HepG2 (cell line): ENCODE data around the gene LMF2. TPM values are rescaled to one million over a fixed set of nuclear protein-coding genes. Genes with fewer than 3 reads are reported as not detected.

Experiments
- GPN1 ChIP-seq: sonication (generic); formaldehyde crosslinking; IDR thresholded peaks from 2 replicates; pipeline ENCODE4 v1.5.1; 2020; ENCODE audit warnings: missing genetic modification reagents, borderline replicate concordance
- NR2F1 ChIP-seq, 2 experiments: fragments of 450-650 bp in 1 of 2; formaldehyde crosslinking in 1 of 2; IDR thresholded peaks; 2 replicates each; pipeline versions ENCODE4 v1.5.0 to v1.6.1; 2016 to 2020; ENCODE audit warnings: mild to moderate bottlenecking in 1 of 2, missing compliant biosample characterization in 1 of 2, missing genetic modification reagents in 1 of 2, moderate library complexity in 1 of 2
- PRDM15 ChIP-seq: sonication (generic); formaldehyde crosslinking; IDR thresholded peaks from 2 replicates; pipeline ENCODE4 v1.4.0; 2020; ENCODE audit warnings: missing genetic modification reagents
- REPIN1 ChIP-seq: sonication (generic); formaldehyde crosslinking; IDR thresholded peaks from 2 replicates; pipeline ENCODE4 v1.8.0; 2022; ENCODE audit warnings: missing genetic modification reagents, low read depth, mild to moderate bottlenecking, borderline replicate concordance
- RFX1 ChIP-seq: fragments of 450-650 bp; IDR thresholded peaks from 2 replicates; pipeline ENCODE4 v1.6.1; 2017
- SAFB2 ChIP-seq: sonication (generic); formaldehyde crosslinking; IDR thresholded peaks from 2 replicates; pipeline ENCODE4 v1.5.1; 2020; ENCODE audit warnings: missing genetic modification reagents, low read depth, mild to moderate bottlenecking, borderline replicate concordance
- TIGD3 ChIP-seq: sonication (generic); formaldehyde crosslinking; IDR thresholded peaks from 2 replicates; pipeline ENCODE4 v1.5.1; 2020; ENCODE audit warnings: mild to moderate bottlenecking, missing genetic modification reagents, borderline replicate concordance
- XRCC5 ChIP-seq: fragments of 200-400 bp; formaldehyde crosslinking; optimal IDR thresholded peaks from 2 replicates; pipeline ENCODE3; 2017; ENCODE audit warnings: mild to moderate bottlenecking, low read length
- ZNF276 ChIP-seq: sonication (generic); formaldehyde crosslinking; IDR thresholded peaks from 2 replicates; pipeline ENCODE4 v1.4.0; 2020; ENCODE audit warnings: mild to moderate bottlenecking, low read depth, missing genetic modification reagents
- polyA plus RNA-seq, 8 experiments: library from polyadenylated mRNA; depleted of rRNA in 3 of 8; stranded (reverse) in 7 of 8; unstranded in 1 of 8; fragments of >200 nt; fragmentation: Illumina TruSeq in 4 of 8; extraction: Trizol in 4 of 8; gene quantifications; 2 replicates each; pipeline versions ENCODE4 v1.2.1 to v1.2.3, GENCODE V29; 2011 to 2016; ENCODE audit warnings: low read depth in 4 of 8, missing spikeins in 1 of 8, mixed read lengths in 1 of 8; ENCODE audit not compliant: insufficient read depth in 1 of 8
- total RNA-seq, 5 experiments: library from RNA; depleted of rRNA; stranded (reverse); fragments of >200 nt; fragmentation: Illumina TruSeq; extraction: Trizol; gene quantifications; 2 replicates each; pipeline ENCODE4 v1.2.3, GENCODE V29; 2016; ENCODE audit warnings: low read depth in 1 of 5
- TF ChIP-seq, protein P1 (sequence below): sonication (generic); formaldehyde crosslinking; IDR thresholded peaks from 2 replicates; pipeline ENCODE4 v1.4.0; 2020; ENCODE audit warnings: mild to moderate bottlenecking, low read depth, missing genetic modification reagents

Gene LMF2
- total and polyA plus RNA-seq, 2 of the 13 experiments (the other 11 are each of a cell fraction or from before 2014, with no cell fraction given), result 23.3 to 30.6 TPM

DNA sequence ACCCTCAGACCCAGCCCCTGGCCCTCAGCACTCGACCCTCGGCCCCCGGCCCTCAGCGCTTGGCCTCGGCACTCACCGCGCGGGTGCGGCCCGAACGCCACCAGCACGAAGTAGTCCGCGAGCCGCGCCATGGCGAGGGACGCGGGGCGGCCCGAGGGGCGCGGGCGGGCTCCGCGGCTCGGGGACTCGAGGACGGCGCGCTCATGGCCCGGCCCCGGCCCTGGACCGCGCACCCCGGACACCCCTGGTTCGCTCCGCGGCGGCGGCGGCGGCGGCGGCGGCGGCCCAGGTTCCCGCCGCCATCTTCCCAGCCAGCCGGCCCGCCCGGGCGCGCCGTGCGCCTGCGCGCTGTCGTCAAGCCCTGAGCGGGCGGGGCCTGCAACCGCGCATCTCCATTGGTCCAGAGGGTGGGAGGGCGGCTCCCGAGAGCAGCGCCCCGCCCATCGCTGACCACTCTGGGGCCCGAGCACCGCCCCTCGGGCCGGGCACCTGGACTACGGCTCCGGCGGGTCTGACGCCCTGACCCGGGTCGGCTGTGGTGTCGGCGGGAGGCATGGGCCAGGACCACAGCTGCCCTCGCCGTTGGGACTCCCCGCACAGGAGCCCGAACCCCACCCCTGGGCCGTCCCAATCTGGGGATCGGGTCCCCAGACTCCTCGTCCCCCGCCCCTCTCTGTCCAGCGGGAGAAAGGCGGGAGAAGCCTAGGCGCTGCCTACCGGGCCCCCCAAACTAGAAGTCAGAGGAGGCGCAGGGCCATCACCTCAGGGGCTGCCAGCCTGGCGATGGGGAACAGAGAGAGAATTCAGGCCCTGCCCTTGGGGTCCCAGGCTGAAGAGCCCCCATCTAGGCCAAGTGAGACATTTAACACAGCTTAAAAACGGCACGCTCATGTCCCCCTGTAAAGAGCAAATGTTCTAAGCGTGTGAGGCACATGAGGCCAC, 32.5 kb downstream of the LMF2 start, which contains the start of gene SBF1 (continued):
- no peak for TF ChIP-seq SAFB2
- TF ChIP-seq, protein P1, sequence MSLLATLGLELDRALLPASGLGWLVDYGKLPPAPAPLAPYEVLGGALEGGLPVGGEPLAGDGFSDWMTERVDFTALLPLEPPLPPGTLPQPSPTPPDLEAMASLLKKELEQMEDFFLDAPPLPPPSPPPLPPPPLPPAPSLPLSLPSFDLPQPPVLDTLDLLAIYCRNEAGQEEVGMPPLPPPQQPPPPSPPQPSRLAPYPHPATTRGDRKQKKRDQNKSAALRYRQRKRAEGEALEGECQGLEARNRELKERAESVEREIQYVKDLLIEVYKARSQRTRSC (CRISPR knock-in tag), result no peak
- no peak for TF ChIP-seq PRDM15
- TF ChIP-seq GPN1, result no peak
- no peak for TF ChIP-seq ZNF276
- TF ChIP-seq NR2F1 (CRISPR knock-in tag; IDR thresholded peaks at IDR 0.05), result no peak
- TF ChIP-seq REPIN1 (CRISPR knock-in tag), result no peak
- no peak for TF ChIP-seq RFX1
- TF ChIP-seq XRCC5, result peak; percentile 43
- TF ChIP-seq TIGD3 (CRISPR knock-in tag), result no peak
- TF ChIP-seq, all 625 proteins: peak for 76
